ENCODE data around the gene PTX4.

PTX4 gene

GRCh38 chr16:1523581-1524245 is 35.0 kb upstream of the PTX4 start:
- no peak for DNase-seq (ENCODE audit: low read depth in 3 of 3)

- no peak for DNase-seq (ENCODE audit: low read depth in 3 of 3)
Measured at GRCh38 chr16:1520461-1520860, 31.7 kb upstream of the PTX4 start.

GRCh38 chr16:1519831-1520230 is 31.1 kb upstream of the PTX4 start:
- no peak for DNase-seq (ENCODE audit: low read depth in 3 of 3)

- DNase-seq (ENCODE audit: low read depth in 3 of 3) = no peak
Measured at GRCh38 chr16:1518626-1519135, 29.9 kb upstream of the PTX4 start.

- no peak for DNase-seq (ENCODE audit: low read depth in 3 of 3)
Measured at GRCh38 chr16:1514507-1514906, 25.8 kb upstream of the PTX4 start.

- no peak for DNase-seq (ENCODE audit: low read depth in 3 of 3)
Measured at GRCh38 chr16:1512774-1513173, 24.0 kb upstream of the PTX4 start.

GRCh38 chr16:1511662-1512569 is 23.2 kb upstream of the PTX4 start:
- DNase-seq (ENCODE audit: low read depth in 3 of 3) = no peak

- DNase-seq (ENCODE audit: low read depth in 3 of 3) = no peak
Measured at GRCh38 chr16:1510941-1511351, 22.2 kb upstream of the PTX4 start.

- no peak for DNase-seq (ENCODE audit: low read depth in 3 of 3)
Measured at GRCh38 chr16:1510272-1510671, 21.5 kb upstream of the PTX4 start.

GRCh38 chr16:1509307-1510221 is 20.8 kb upstream of the PTX4 start:
- DNase-seq (ENCODE audit: low read depth in 3 of 3) = no peak

GRCh38 chr16:1508494-1509187 is 19.9 kb upstream of the PTX4 start:
- DNase-seq (ENCODE audit: low read depth in 3 of 3) = no peak

- no peak for DNase-seq (ENCODE audit: low read depth in 3 of 3)
Measured at GRCh38 chr16:1506494-1507213, 17.9 kb upstream of the PTX4 start.

GRCh38 chr16:1505912-1506311 is 17.2 kb upstream of the PTX4 start:
- DNase-seq (ENCODE audit: low read depth in 3 of 3) = no peak

GRCh38 chr16:1505073-1505844 is 16.5 kb upstream of the PTX4 start:
- DNase-seq (ENCODE audit: low read depth in 3 of 3) = no peak

- no peak for DNase-seq (ENCODE audit: low read depth in 3 of 3)
Measured at GRCh38 chr16:1503110-1503955, 14.6 kb upstream of the PTX4 start.

- DNase-seq (ENCODE audit: low read depth in 3 of 3) = no peak
Measured at GRCh38 chr16:1502092-1503004, 13.6 kb upstream of the PTX4 start.

- DNase-seq (ENCODE audit: low read depth in 3 of 3) = no peak
Measured at GRCh38 chr16:1501630-1502029, 12.9 kb upstream of the PTX4 start.
